HUES6 (cell line): Measurements from ENCODE around the gene CYTH4.
"Not testable (repeated sequence)": the region's sequence is repeated elsewhere in the genome, so short reads cannot be mapped to it uniquely, and the experiment has no call there.

Source experiments
- H3K27ac ChIP-seq: 2 replicates; pipeline ENCODE4 v1.7.0; 2013; ENCODE audit warnings: low read depth, mild to moderate bottlenecking, low read length, inconsistent platforms
- H3K27me3 ChIP-seq: 2 replicates; pipeline ENCODE4 v1.6.1; 2013; ENCODE audit warnings: low read length; ENCODE audit not compliant: control insufficient read depth, insufficient read depth
- H3K36me3 ChIP-seq: 2 replicates; pipeline ENCODE4 v1.6.1; 2013; ENCODE audit warnings: low read length; ENCODE audit not compliant: control insufficient read depth, insufficient read depth
- H3K4me1 ChIP-seq: 2 replicates; pipeline ENCODE4 v1.6.1; 2013; ENCODE audit warnings: low read length; ENCODE audit not compliant: control insufficient read depth, insufficient read depth
- H3K4me3 ChIP-seq: 2 replicates; pipeline ENCODE4 v1.5.1; 2013; ENCODE audit warnings: low read depth, low read length
- H3K9ac ChIP-seq: one replicate; pipeline ENCODE4 v1.6.1; 2013; ENCODE audit warnings: mild to moderate bottlenecking, low read length
- H3K9me3 ChIP-seq: 2 replicates; pipeline ENCODE4 v1.6.1; 2013; ENCODE audit warnings: low read depth, low read length; ENCODE audit not compliant: control insufficient read depth, insufficient read depth

Gene CYTH4

GRCh38 chr22:37241351-37242142 lies 40.8 kb upstream of the CYTH4 start:
- Histone ChIP-seq H3K9ac (no peak overlapping the region), H3K27ac (no peak overlapping the region)

GRCh38 chr22:37242395-37242918 lies 39.9 kb upstream of the CYTH4 start:
- no peaks in the 10 kb centered on the region for H3K36me3 ChIP-seq
- H3K9me3 ChIP-seq = no peaks in the 10 kb centered on the region
- peaks cover 33% of the 10 kb centered on the region for H3K4me1 ChIP-seq
- no peak overlapping the region for H3K4me3 ChIP-seq
- H3K27me3 ChIP-seq = no peaks in the 10 kb centered on the region
- no peak overlapping the region for H3K9ac ChIP-seq
- H3K27ac ChIP-seq = no peak overlapping the region; the same call in 1 of the 2 replicates

More at GRCh38 chr22:37241351-37242142, 40.8 kb upstream of the CYTH4 start:
- no peaks in the 10 kb centered on the region for H3K36me3 ChIP-seq
- no peaks in the 10 kb centered on the region for H3K9me3 ChIP-seq
- no peak overlapping the region for H3K4me3 ChIP-seq
- peaks cover 36% of the 10 kb centered on the region for H3K4me1 ChIP-seq
- H3K27me3 ChIP-seq = no peaks in the 10 kb centered on the region

GRCh38 chr22:37243402-37244113 lies 38.8 kb upstream of the CYTH4 start:
- H3K36me3 ChIP-seq = no peaks in the 10 kb centered on the region
- H3K27me3 ChIP-seq = no peaks in the 10 kb centered on the region
- no peak overlapping the region for H3K9ac ChIP-seq
- no peaks in the 10 kb centered on the region for H3K9me3 ChIP-seq
- H3K27ac ChIP-seq = no peak overlapping the region
- H3K4me3 ChIP-seq = peak overlapping the region; percentile 51
- peaks cover 28% of the 10 kb centered on the region for H3K4me1 ChIP-seq

- Histone ChIP-seq H3K9ac (no peak within 1 kb of the TSS), H3K27ac (no peak within 1 kb of the TSS), H3K9me3 (no peaks in the 10 kb centered on the region)
These were observed 38.0 kb upstream of the CYTH4 start, which contains the start of gene RAC2 for GRCh38 chr22:37244114-37244921. RAC2 (minus strand) TSS chr22:37244269; CDS start chr22:37244148, 121 bp downstream.

GRCh38 chr22:37244922-37245722 lies 37.2 kb upstream of the CYTH4 start:
- Histone ChIP-seq H3K9ac (no peak overlapping the region), H3K4me3 (no peak overlapping the region), H3K9me3 (no peaks in the 10 kb centered on the region), H3K36me3 (no peaks in the 10 kb centered on the region), H3K4me1 (peaks cover 28% of the 10 kb centered on the region), H3K27ac (no peak overlapping the region), H3K27me3 (no peaks in the 10 kb centered on the region)

More at GRCh38 chr22:37244114-37244921, 38.0 kb upstream of the CYTH4 start, which contains the start of gene RAC2:
- no peaks in the 10 kb centered on the region for H3K27me3 ChIP-seq
- H3K4me3 ChIP-seq = peak within 1 kb of the TSS; percentile 51
- no peaks in the 10 kb centered on the region for H3K36me3 ChIP-seq
- H3K4me1 ChIP-seq = peaks cover 28% of the 10 kb centered on the region

GRCh38 chr22:37245740-37246139 lies 36.6 kb upstream of the CYTH4 start:
- no peaks in the 10 kb centered on the region for H3K9me3 ChIP-seq
- no peaks in the 10 kb centered on the region for H3K27me3 ChIP-seq
- H3K27ac ChIP-seq = no peak overlapping the region
- H3K36me3 ChIP-seq = no peaks in the 10 kb centered on the region
- H3K4me1 ChIP-seq = peaks cover 28% of the 10 kb centered on the region
- no peak overlapping the region for H3K4me3 ChIP-seq
- no peak overlapping the region for H3K9ac ChIP-seq

GRCh38 chr22:37248251-37248650 lies 34.1 kb upstream of the CYTH4 start:
- H3K36me3 ChIP-seq = no peaks in the 10 kb centered on the region
- H3K4me3 ChIP-seq = no peak overlapping the region
- H3K9ac ChIP-seq = no peak overlapping the region
- H3K27me3 ChIP-seq = no peaks in the 10 kb centered on the region
- H3K27ac ChIP-seq = no peak overlapping the region
- no peaks in the 10 kb centered on the region for H3K9me3 ChIP-seq
- peaks cover 14% of the 10 kb centered on the region for H3K4me1 ChIP-seq

GRCh38 chr22:37249986-37250385 lies 32.3 kb upstream of the CYTH4 start:
- Histone ChIP-seq H3K4me3 (no peak overlapping the region), H3K27ac (no peak overlapping the region), H3K27me3 (no peaks in the 10 kb centered on the region), H3K9ac (no peak overlapping the region), H3K4me1 (peaks cover 5% of the 10 kb centered on the region), H3K9me3 (no peaks in the 10 kb centered on the region), H3K36me3 (no peaks in the 10 kb centered on the region)

GRCh38 chr22:37251836-37252235 lies 30.5 kb upstream of the CYTH4 start:
- not testable (repeated sequence) for H3K4me3 ChIP-seq, H3K4me1 ChIP-seq, H3K36me3 ChIP-seq, H3K9me3 ChIP-seq, H3K27me3 ChIP-seq, H3K27ac ChIP-seq, H3K9ac ChIP-seq

GRCh38 chr22:37253126-37253660 lies 29.1 kb upstream of the CYTH4 start:
- Histone ChIP-seq H3K27me3 (no peaks in the 10 kb centered on the region), H3K4me3 (no peak overlapping the region), H3K36me3 (no peaks in the 10 kb centered on the region), H3K27ac (no peak overlapping the region), H3K4me1 (no peaks in the 10 kb centered on the region; the same call in 1 of the 2 replicates), H3K9me3 (no peaks in the 10 kb centered on the region), H3K9ac (no peak overlapping the region)
